Endodermal cell (in vitro differentiated cells): Measurements from ENCODE around the gene SPATA7. TPM values are rescaled to one million over a fixed set of nuclear protein-coding genes. Genes with fewer than 3 reads are reported as not detected.

Experiments used
- DNase-seq: peaks from one replicate; pipeline ENCODE4 v3.0.0-alpha.2; 2017
- H3K27ac ChIP-seq: 2 replicates; pipeline ENCODE4 v1.5.1; 2013; ENCODE audit warnings: mild to moderate bottlenecking, low read depth, low read length, moderate library complexity
- H3K27me3 ChIP-seq: 2 replicates; pipeline ENCODE4 v1.6.1; 2013; ENCODE audit warnings: mild to moderate bottlenecking, low read length, moderate library complexity; ENCODE audit not compliant: insufficient read depth, control insufficient read depth, poor library complexity, severe bottlenecking
- H3K36me3 ChIP-seq: 2 replicates; pipeline ENCODE4 v1.7.0; 2013; ENCODE audit warnings: mild to moderate bottlenecking, low read length, moderate library complexity; ENCODE audit not compliant: control insufficient read depth, insufficient read depth
- H3K4me1 ChIP-seq: one replicate; pipeline ENCODE4 v1.7.0; 2013; ENCODE audit warnings: low read length; ENCODE audit not compliant: control insufficient read depth, insufficient read depth
- H3K4me3 ChIP-seq: 2 replicates; pipeline ENCODE4 v1.5.1; 2013; ENCODE audit warnings: mild to moderate bottlenecking, low read length, moderate library complexity
- H3K9ac ChIP-seq: 2 replicates; pipeline ENCODE4 v1.6.1; 2013; ENCODE audit warnings: mild to moderate bottlenecking, low read length, moderate library complexity; ENCODE audit not compliant: poor library complexity, severe bottlenecking; ENCODE audit errors: extremely low read depth
- H3K9me3 ChIP-seq: 2 replicates; pipeline ENCODE4 v1.6.1; 2013; ENCODE audit warnings: mild to moderate bottlenecking, low read length, moderate library complexity; ENCODE audit not compliant: control insufficient read depth
- H3K27ac Mint-ChIP-seq: 2 replicates; pipeline ENCODE4 v1.8.0; 2020; ENCODE audit warnings: mixed read lengths
- H3K27me3 Mint-ChIP-seq: 2 replicates; pipeline ENCODE4 v1.8.0; 2021; ENCODE audit warnings: mild to moderate bottlenecking, mixed read lengths; ENCODE audit not compliant: insufficient read depth
- H3K36me3 Mint-ChIP-seq: 2 replicates; pipeline ENCODE4 v1.8.0; 2020; ENCODE audit warnings: low read depth, mixed read lengths
- H3K4me1 Mint-ChIP-seq: 2 replicates; pipeline ENCODE4 v1.8.0; 2020; ENCODE audit warnings: mixed read lengths
- H3K4me3 Mint-ChIP-seq: 2 replicates; pipeline ENCODE4 v1.8.0; 2020; ENCODE audit warnings: mild to moderate bottlenecking, moderate library complexity, mixed read lengths
- H3K9me3 Mint-ChIP-seq: 2 replicates; pipeline ENCODE4 v1.8.0; 2020; ENCODE audit warnings: mild to moderate bottlenecking, mixed read lengths
- WGBS, 2 experiments: methylation state at CpG; one replicate each; pipeline versions ENCODE4 v1.1.5 to v1.1.7; 2013; ENCODE audit warnings: missing lambda C conversion rate in 2 of 2, mixed read lengths in 1 of 2; ENCODE audit not compliant: insufficient coverage in 1 of 2, insufficient read length in 1 of 2; 5-methylcytosine and 5-hydroxymethylcytosine counted together
- total RNA-seq, 2 donors: library from RNA; stranded (reverse); fragmentation: NEBNext Ultra II Directional in 1 of 2; extraction: Animal tissue kit (Norgen Biotek cat#: 25700) in 1 of 2; gene quantifications; 2 replicates in 1 of 2; 3 replicates in 1 of 2; pipeline ENCODE4 v1.2.1, GENCODE V29; 2021
- TF ChIP-seq, protein P1 (sequence below): fragments of 200-600 bp; sonication (generic); conservative IDR thresholded peaks from 2 replicates; pipeline ENCODE4 v1.5.0; 2021; ENCODE audit warnings: antibody characterized with exemption, mild to moderate bottlenecking

SPATA7 gene
- total RNA-seq, 2 donors from 2014 or later = 20.6 to 47.0 TPM

GRCh38 chr14:88384718-88385117, 739 bp upstream of the SPATA7 start:
- peak overlapping the region; percentile 76 for H3K9ac ChIP-seq
- H3K9me3 ChIP-seq = no peaks in the 10 kb centered on the region
- H3K4me1 ChIP-seq = peaks cover 8% of the 10 kb centered on the region
- Mint-ChIP-seq H3K27ac (peak overlapping the region; percentile 97), H3K4me1 (peaks cover 25% of the 10 kb centered on the region), H3K9me3 (no peaks in the 10 kb centered on the region), H3K4me3 (peak overlapping the region; percentile 84), H3K36me3 (no peaks in the 10 kb centered on the region), H3K27me3 (peaks cover 11% of the 10 kb centered on the region)
- H3K27ac ChIP-seq = no peak overlapping the region
- H3K27me3 ChIP-seq = no peaks in the 10 kb centered on the region
- H3K36me3 ChIP-seq = no peaks in the 10 kb centered on the region
- TF ChIP-seq, protein P1, sequence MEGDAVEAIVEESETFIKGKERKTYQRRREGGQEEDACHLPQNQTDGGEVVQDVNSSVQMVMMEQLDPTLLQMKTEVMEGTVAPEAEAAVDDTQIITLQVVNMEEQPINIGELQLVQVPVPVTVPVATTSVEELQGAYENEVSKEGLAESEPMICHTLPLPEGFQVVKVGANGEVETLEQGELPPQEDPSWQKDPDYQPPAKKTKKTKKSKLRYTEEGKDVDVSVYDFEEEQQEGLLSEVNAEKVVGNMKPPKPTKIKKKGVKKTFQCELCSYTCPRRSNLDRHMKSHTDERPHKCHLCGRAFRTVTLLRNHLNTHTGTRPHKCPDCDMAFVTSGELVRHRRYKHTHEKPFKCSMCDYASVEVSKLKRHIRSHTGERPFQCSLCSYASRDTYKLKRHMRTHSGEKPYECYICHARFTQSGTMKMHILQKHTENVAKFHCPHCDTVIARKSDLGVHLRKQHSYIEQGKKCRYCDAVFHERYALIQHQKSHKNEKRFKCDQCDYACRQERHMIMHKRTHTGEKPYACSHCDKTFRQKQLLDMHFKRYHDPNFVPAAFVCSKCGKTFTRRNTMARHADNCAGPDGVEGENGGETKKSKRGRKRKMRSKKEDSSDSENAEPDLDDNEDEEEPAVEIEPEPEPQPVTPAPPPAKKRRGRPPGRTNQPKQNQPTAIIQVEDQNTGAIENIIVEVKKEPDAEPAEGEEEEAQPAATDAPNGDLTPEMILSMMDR = no peak
- peak overlapping the region; percentile 95 for H3K4me3 ChIP-seq
- 60% methylated on average over 2 of the region's 3 CpGs; no CpG with 5 or more reads in 1 of the 2 experiments for WGBS, 2 experiments
- no peak for DNase-seq

DNA sequence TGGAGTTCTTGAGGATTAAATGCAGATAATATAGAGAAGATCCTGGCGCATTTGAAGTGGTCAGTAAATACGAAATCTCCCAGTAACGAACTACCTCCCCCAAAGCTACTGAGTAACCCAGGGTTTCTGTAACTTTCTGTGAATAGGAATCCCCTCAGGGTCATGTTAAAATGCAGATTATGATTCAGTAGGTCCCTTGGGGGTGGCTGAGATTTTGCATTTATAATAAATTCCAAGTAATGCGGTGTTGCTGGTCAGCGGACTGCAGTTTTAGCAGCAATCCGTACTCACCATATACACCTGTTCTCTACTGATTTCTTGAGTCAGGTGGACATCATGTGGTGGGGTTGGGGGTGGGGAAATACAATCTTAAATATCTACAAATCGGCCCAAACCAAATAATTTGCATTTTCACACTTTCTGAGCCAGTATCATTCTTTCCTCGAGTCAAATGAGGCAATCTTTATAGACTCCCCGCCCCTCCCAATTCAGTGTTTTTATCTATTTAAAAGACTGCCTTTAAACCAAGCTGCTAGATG, 868 bp downstream of the SPATA7 start:
- Mint-ChIP-seq H3K27me3 (peaks cover 11% of the 10 kb centered on the region), H3K9me3 (no peaks in the 10 kb centered on the region), H3K4me1 (peaks cover 24% of the 10 kb centered on the region), H3K27ac (peak overlapping the region; percentile 74), H3K4me3 (peak overlapping the region; percentile 84), H3K36me3 (no peaks in the 10 kb centered on the region)
- no peaks in the 10 kb centered on the region for H3K36me3 ChIP-seq
- peaks cover 8% of the 10 kb centered on the region for H3K4me1 ChIP-seq
- no peaks in the 10 kb centered on the region for H3K27me3 ChIP-seq
- no peak for DNase-seq
- peak overlapping the region; percentile 76 for H3K9ac ChIP-seq
- 71 to 80% methylated on average over 1 to 7 of the region's 9 CpGs for WGBS, 2 experiments
- H3K27ac ChIP-seq = peak overlapping the region; percentile 93
- TF ChIP-seq, protein P1 = no peak
- H3K4me3 ChIP-seq = peak overlapping the region; percentile 95
- no peaks in the 10 kb centered on the region for H3K9me3 ChIP-seq

DNA sequence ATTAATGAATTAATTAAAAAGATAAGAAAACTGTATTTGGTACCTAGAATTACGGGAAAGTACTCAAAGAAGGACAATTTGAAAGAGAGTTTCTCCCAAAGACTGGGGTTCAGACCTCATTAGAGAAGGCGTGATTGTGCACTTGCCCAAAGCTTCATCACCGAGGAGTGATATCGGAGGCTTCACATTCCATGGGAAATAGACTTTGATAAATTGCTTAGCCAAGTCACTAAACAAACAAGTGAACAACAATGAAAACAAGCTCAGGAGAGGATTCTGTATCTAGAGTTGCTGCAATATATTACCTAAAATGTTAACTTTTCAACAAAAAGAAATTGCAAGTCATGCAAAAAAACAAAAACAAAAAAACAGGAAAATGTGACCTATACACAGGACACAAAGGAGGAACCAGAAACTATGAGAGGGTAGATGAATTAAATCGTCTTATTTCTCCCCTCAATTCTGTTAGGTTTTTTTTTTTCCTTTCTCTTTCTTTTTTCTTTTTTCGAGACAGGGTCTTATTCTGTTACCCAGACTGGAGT, 3.4 kb downstream of the SPATA7 start:
- Mint-ChIP-seq H3K36me3 (peaks cover 3% of the 10 kb centered on the region), H3K9me3 (no peaks in the 10 kb centered on the region), H3K4me3 (no peak overlapping the region), H3K27ac (peak overlapping the region; percentile 24), H3K4me1 (peaks cover 24% of the 10 kb centered on the region), H3K27me3 (peaks cover 6% of the 10 kb centered on the region)
- Histone ChIP-seq H3K4me1 (peaks cover 8% of the 10 kb centered on the region), H3K9me3 (no peaks in the 10 kb centered on the region), H3K4me3 (no peak overlapping the region), H3K27ac (no peak overlapping the region), H3K9ac (no peak overlapping the region), H3K27me3 (no peaks in the 10 kb centered on the region), H3K36me3 (peaks cover 11% of the 10 kb centered on the region)
- 90 to 96% methylated on average over 5 to 6 of the region's 6 CpGs for WGBS, 2 experiments
- TF ChIP-seq, protein P1 = no peak
- DNase-seq = no peak
